SK-N-SH treated with all-trans-retinoic acid at 6 μM for 48 hours (cell line): ENCODE data around the gene TEX29.

Experiments
- ARNTL ChIP-seq: fragments of 450-650 bp; formaldehyde crosslinking; IDR thresholded peaks from 2 replicates; pipeline ENCODE4 v1.5.0; 2020; ENCODE audit warnings: low read depth, mild to moderate bottlenecking, moderate library complexity, borderline replicate concordance
- BACH2 ChIP-seq: fragments of 250-450 bp; sonication (Bioruptor Pico); IDR thresholded peaks from 2 replicates; pipeline ENCODE4 v1.9.0; 2021; ENCODE audit warnings: mild to moderate bottlenecking, borderline replicate concordance
- CSDC2 ChIP-seq: fragments of 250-450 bp; sonication (Bioruptor Pico); IDR thresholded peaks from 2 replicates; pipeline ENCODE4 v1.5.0; 2020; ENCODE audit warnings: mild to moderate bottlenecking, moderate library complexity
- PATZ1 ChIP-seq: fragments of 250-450 bp; sonication (Bioruptor Pico); IDR thresholded peaks from 2 replicates; pipeline ENCODE4 v1.8.0; 2020; ENCODE audit warnings: mild to moderate bottlenecking, moderate library complexity, borderline replicate concordance
- RARB ChIP-seq: fragments of 250-450 bp; sonication (Bioruptor Pico); IDR thresholded peaks from 2 replicates; pipeline ENCODE4 v1.8.0; 2021; ENCODE audit warnings: mild to moderate bottlenecking, moderate library complexity
- TSHZ2 ChIP-seq: fragments of 250-450 bp; sonication (Bioruptor Pico); IDR thresholded peaks from 2 replicates; pipeline ENCODE4 v1.5.0; 2020; ENCODE audit warnings: mild to moderate bottlenecking, moderate library complexity
- ZFP3 ChIP-seq: fragments of 250-450 bp; sonication (Bioruptor Pico); IDR thresholded peaks from 2 replicates; pipeline ENCODE4 v1.5.0; 2020; ENCODE audit warnings: mild to moderate bottlenecking, moderate library complexity
- ZFP30 ChIP-seq: fragments of 450-650 bp; formaldehyde crosslinking; IDR thresholded peaks from 2 replicates; pipeline ENCODE4 v1.5.0; 2022; ENCODE audit warnings: mild to moderate bottlenecking, moderate library complexity

DNA sequence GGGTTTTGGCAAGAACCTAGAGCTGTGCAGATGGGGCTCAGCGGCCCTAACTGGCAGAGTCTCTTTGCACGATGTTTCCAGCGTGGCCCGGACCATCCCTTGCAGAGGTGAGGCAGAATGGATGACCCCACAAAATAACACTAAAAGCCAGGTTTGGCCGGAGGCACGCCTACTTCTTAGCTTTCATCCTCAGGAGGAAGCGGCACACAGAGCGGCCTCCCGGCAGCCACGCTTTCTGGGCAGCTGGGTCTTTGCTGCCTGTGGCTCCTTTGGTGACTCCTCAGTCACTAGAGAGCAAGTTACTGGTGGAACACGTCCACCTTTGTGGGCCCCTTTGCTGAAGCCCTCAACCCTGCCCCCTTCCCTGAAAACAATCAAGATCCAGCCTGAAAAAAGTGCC lies 25.2 kb downstream of the TEX29 start:
- TF ChIP-seq ZFP3 (CRISPR knock-in tag) (no peak), TSHZ2 (CRISPR knock-in tag) (no peak), PATZ1 (CRISPR knock-in tag) (no peak), RARB (CRISPR knock-in tag) (no peak), ZFP30 (no peak), BACH2 (CRISPR knock-in tag) (no peak), CSDC2 (CRISPR knock-in tag) (no peak), ARNTL (CRISPR knock-in tag) (no peak)
